GM12874 (cell line): Measurements from ENCODE around the gene SYT1.

Source experiments
- CTCF ChIP-seq: IDR thresholded peaks from 2 replicates; pipeline ENCODE4 v1.5.1; 2011; ENCODE audit warnings: low read depth, mild to moderate bottlenecking, control low read depth, low read length, moderate library complexity; ENCODE audit not compliant: insufficient read depth

Gene SYT1

GRCh38 chr12:78891646-78892353 is 27.2 kb downstream of the SYT1 start:
- TF ChIP-seq CTCF: no peak

- TF ChIP-seq CTCF: no peak
These were observed 33.8 kb downstream of the SYT1 start for GRCh38 chr12:78898416-78898815.

GRCh38 chr12:78914859-78915331 is 50.3 kb downstream of the SYT1 start:
- no peak for TF ChIP-seq CTCF

- TF ChIP-seq CTCF: no peak
These were observed 52.4 kb downstream of the SYT1 start for GRCh38 chr12:78916845-78917480.

GRCh38 chr12:78917513-78917912 is 52.9 kb downstream of the SYT1 start:
- no peak for TF ChIP-seq CTCF

- no peak for TF ChIP-seq CTCF
These were observed 53.7 kb downstream of the SYT1 start for GRCh38 chr12:78918268-78918667.

- TF ChIP-seq CTCF: no peak
These were observed 63.9 kb downstream of the SYT1 start for GRCh38 chr12:78928200-78929074.
